ENCODE measurements around the gene STX18. TPM values are rescaled to one million over a fixed set of nuclear protein-coding genes. Genes with fewer than 3 reads are reported as not detected.
A peak's percentile ranks its signal among the peaks of the same experiment; 100 is the strongest.

STX18 gene
- total RNA-seq, 1 donor from 2014 or later: 20.4 TPM

GRCh38 chr4:4462970-4463369, 78.9 kb downstream of the STX18 start:
- no peak overlapping the region for H3K4me3 ChIP-seq
- H3K9me3 ChIP-seq: no peaks in the 10 kb centered on the region
- no peak for TF ChIP-seq POLR2AphosphoS5 (IDR thresholded peaks at IDR 0.05; ENCODE audit: insufficient read depth in 1 of 2, low read depth in 1 of 2)
- TF ChIP-seq POLR2A (IDR thresholded peaks at IDR 0.05): no peak
- DNase-seq (ENCODE audit: extremely low spot score in 2 of 2): no peak
- peaks cover 22% of the 10 kb centered on the region for H3K4me1 ChIP-seq
- intact Hi-C loops (cut with DNase I): no loop called here
- no peaks in the 10 kb centered on the region for H3K27me3 ChIP-seq
- H3K36me3 ChIP-seq: peaks cover 0 to 22% of the 10 kb centered on the region in 2 donors
- H3K27ac ChIP-seq: no peak overlapping the region

DNA sequence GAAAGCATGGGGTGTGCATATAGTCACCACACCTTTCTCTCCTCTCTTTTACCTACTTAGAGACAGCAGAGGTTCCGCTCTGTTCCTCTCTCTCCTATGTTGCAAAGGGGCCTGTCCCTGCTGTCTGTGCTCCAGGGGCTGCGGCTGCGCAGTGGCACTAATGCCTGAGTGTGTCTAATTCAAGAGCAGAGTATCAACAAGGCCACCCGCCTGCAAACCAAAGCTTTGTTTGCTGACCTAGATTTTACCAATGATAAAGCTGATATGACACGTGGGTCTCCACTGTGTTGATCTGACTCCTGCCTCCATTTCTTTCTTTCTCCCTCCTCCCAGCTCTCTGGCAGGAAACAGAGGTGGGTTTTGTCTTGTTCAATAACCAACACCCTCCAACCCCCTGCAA, 80.0 kb downstream of the STX18 start:
- TF ChIP-seq, protein P1, sequence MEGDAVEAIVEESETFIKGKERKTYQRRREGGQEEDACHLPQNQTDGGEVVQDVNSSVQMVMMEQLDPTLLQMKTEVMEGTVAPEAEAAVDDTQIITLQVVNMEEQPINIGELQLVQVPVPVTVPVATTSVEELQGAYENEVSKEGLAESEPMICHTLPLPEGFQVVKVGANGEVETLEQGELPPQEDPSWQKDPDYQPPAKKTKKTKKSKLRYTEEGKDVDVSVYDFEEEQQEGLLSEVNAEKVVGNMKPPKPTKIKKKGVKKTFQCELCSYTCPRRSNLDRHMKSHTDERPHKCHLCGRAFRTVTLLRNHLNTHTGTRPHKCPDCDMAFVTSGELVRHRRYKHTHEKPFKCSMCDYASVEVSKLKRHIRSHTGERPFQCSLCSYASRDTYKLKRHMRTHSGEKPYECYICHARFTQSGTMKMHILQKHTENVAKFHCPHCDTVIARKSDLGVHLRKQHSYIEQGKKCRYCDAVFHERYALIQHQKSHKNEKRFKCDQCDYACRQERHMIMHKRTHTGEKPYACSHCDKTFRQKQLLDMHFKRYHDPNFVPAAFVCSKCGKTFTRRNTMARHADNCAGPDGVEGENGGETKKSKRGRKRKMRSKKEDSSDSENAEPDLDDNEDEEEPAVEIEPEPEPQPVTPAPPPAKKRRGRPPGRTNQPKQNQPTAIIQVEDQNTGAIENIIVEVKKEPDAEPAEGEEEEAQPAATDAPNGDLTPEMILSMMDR (IDR thresholded peaks at IDR 0.05): no peak
- TF ChIP-seq POLR2A (IDR thresholded peaks at IDR 0.05): no peak
- H3K36me3 ChIP-seq: peaks cover 0 to 32% of the 10 kb centered on the region in 2 donors
- intact Hi-C loops (cut with DNase I): no loop called here
- H3K27ac ChIP-seq: no peak overlapping the region
- peaks cover 22% of the 10 kb centered on the region for H3K4me1 ChIP-seq
- H3K4me3 ChIP-seq: no peak overlapping the region
- no peaks in the 10 kb centered on the region for H3K9me3 ChIP-seq
- no peak for DNase-seq (ENCODE audit: extremely low spot score in 2 of 2)
- H3K27me3 ChIP-seq: no peaks in the 10 kb centered on the region

DNA sequence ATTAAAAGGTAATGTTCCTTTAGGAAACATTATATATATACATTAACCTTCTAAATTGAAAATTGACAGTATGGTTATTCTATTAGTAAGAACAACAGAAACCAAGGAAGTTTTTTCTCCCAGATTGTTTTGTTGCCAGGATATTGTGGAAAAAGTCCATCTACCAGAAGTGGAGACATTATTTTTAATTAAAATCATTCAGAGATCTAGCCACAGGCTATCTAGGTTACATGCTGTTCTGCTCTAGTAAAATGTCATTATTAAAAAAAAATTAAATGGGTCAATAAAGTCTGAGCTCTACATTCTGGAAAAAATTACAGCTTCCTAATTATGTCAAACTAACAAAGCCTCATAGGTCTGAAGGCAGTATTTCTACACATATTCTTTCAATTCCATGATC, 80.7 kb downstream of the STX18 start:
- TF ChIP-seq POLR2A (IDR thresholded peaks at IDR 0.05) (no peak), POLR2AphosphoS5 (IDR thresholded peaks at IDR 0.05; ENCODE audit: insufficient read depth in 1 of 2, low read depth in 1 of 2) (no peak)
- TF ChIP-seq, protein P1 (IDR thresholded peaks at IDR 0.05): no peak
- no peaks in the 10 kb centered on the region for H3K9me3 ChIP-seq
- peaks cover 0 to 36% of the 10 kb centered on the region in 2 donors for H3K36me3 ChIP-seq
- DNase-seq (ENCODE audit: extremely low spot score in 2 of 2): no peak
- H3K4me1 ChIP-seq: peaks cover 22% of the 10 kb centered on the region
- no peak overlapping the region for H3K4me3 ChIP-seq
- H3K27me3 ChIP-seq: no peaks in the 10 kb centered on the region
- intact Hi-C loops (cut with DNase I): no loop called here
- no peak overlapping the region for H3K27ac ChIP-seq

DNA sequence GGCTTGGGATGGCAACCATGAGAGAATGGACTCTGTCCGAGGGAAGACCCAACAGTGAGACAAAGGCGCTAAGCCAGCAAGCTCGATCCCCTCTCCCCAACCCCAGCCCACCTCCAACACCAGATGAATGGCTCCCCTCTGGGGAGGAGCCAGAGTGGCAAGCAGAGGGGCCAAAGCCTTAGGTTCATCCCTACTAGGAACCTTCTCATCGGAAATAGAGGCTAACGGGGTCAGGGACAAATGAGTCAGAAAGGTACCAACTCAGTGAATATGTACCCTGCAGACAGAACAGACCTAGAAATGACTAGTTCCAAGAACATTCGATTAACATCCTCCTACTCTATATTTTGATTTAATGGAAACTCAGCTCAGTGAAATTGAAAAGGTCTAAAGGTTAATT, 81.1 kb downstream of the STX18 start:
- Histone ChIP-seq H3K4me3 (no peak overlapping the region), H3K36me3 (peaks cover 0 to 36% of the 10 kb centered on the region in 2 donors), H3K27ac (no peak overlapping the region), H3K4me1 (peaks cover 22% of the 10 kb centered on the region), H3K27me3 (no peaks in the 10 kb centered on the region), H3K9me3 (no peaks in the 10 kb centered on the region)
- peak in 1 of 2 donors; percentile 13 for DNase-seq (ENCODE audit: extremely low spot score in 2 of 2)
- intact Hi-C loops (cut with DNase I): no loop called here
- TF ChIP-seq POLR2AphosphoS5 (IDR thresholded peaks at IDR 0.05; ENCODE audit: insufficient read depth in 1 of 2, low read depth in 1 of 2) (no peak), POLR2A (IDR thresholded peaks at IDR 0.05) (no peak)
- TF ChIP-seq, protein P1 (IDR thresholded peaks at IDR 0.05): no peak

DNA sequence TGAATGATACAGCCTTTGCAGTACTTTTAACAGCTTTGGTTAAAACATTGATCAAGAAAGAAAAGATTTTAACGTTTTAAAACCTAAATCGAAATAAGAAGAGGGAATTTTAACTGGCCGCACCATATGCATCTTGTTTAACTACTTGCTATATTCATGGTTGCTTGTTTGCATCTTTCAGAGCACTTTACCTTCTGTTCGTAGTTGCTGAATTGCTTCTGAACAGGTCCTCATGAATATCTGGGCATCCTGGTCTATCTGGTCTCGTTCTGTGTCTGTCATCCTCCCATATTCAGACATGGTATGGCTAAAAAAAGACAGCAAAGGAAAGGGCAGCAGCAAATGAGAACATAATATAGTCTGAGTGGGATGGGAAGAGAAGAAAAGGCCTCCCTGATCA, 82.7 kb downstream of the STX18 start:
- no peak for TF ChIP-seq POLR2A (IDR thresholded peaks at IDR 0.05)
- no peaks in the 10 kb centered on the region for H3K27me3 ChIP-seq
- no peak overlapping the region for H3K4me3 ChIP-seq
- intact Hi-C loops (cut with DNase I): no loop called here
- peaks cover 22% of the 10 kb centered on the region for H3K4me1 ChIP-seq
- H3K9me3 ChIP-seq: no peaks in the 10 kb centered on the region
- H3K36me3 ChIP-seq: peaks cover 0 to 36% of the 10 kb centered on the region in 2 donors
- no peak for DNase-seq (ENCODE audit: extremely low spot score in 2 of 2)
- H3K27ac ChIP-seq: no peak overlapping the region

DNA sequence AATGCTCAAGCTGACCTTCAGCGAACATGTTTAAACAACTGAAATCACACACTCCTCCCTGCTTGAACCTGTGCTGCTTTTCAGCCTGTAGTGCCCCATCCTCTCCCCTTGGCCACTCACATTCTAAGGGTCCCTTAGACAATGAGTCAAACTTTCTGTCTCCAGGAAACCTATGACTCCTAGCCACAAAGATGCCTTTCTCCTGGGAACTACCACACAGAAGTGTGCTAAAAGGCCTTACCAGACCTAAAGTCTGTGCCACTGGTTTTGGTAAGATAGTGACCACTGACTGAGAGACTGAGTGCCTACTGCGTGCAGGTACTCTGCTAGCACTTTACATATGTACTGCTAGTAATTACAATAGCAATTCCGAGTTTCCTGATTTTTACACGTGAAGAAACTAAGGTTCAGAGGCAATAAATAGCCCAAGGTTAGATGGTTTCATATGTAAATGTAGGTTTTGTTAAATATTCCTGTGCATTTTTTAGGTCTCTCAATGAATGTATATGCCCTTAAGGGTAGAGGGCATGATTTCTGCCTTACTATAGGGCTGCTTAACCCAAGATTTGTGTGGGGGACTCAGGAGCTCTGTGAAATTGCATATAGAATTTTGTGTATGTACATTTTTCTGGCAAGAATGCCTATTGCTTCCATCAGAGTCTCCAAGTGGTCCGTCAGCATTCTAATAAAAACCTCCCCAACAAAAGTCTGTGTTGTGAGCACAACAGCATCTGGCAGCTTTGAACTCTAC, 83.9 kb downstream of the STX18 start:
- no peak for DNase-seq (ENCODE audit: extremely low spot score in 2 of 2)
- intact Hi-C loops (cut with DNase I): no loop called here
- H3K27ac ChIP-seq: no peak overlapping the region
- H3K4me3 ChIP-seq: no peak overlapping the region
- peaks cover 21% of the 10 kb centered on the region for H3K4me1 ChIP-seq
- no peak for TF ChIP-seq POLR2A (IDR thresholded peaks at IDR 0.05)
- TF ChIP-seq, protein P1 (IDR thresholded peaks at IDR 0.05): no peak
- TF ChIP-seq POLR2AphosphoS5 (IDR thresholded peaks at IDR 0.05; ENCODE audit: insufficient read depth in 1 of 2, low read depth in 1 of 2): no peak
- no peaks in the 10 kb centered on the region for H3K27me3 ChIP-seq
- H3K36me3 ChIP-seq: peaks cover under 1 to 47% of the 10 kb centered on the region in 2 donors
- no peaks in the 10 kb centered on the region for H3K9me3 ChIP-seq
